ENCODE results near the gene XPO6.

GRCh38 chr16:28179354-28179753, 32.4 kb downstream of the XPO6 start:
- no peak for TF ChIP-seq CTCF (IDR thresholded peaks at IDR 0.05)
- no peak for TF ChIP-seq POLR2A (IDR thresholded peaks at IDR 0.05)
